HG03565 (cell line): ENCODE results near the gene GRID2.
"Not testable (repeated sequence)": the region's sequence is repeated elsewhere in the genome, so short reads cannot be mapped to it uniquely, and the experiment has no call there.

Experiments used
- ATAC-seq: cut with Tn5 transposase; IDR thresholded peaks from one replicate; pipeline ENCODE4 v1.9.1; 2021; ENCODE audit warnings: mild to moderate bottlenecking, moderate library complexity; ENCODE audit not compliant: unreplicated experiment

Gene GRID2

DNA sequence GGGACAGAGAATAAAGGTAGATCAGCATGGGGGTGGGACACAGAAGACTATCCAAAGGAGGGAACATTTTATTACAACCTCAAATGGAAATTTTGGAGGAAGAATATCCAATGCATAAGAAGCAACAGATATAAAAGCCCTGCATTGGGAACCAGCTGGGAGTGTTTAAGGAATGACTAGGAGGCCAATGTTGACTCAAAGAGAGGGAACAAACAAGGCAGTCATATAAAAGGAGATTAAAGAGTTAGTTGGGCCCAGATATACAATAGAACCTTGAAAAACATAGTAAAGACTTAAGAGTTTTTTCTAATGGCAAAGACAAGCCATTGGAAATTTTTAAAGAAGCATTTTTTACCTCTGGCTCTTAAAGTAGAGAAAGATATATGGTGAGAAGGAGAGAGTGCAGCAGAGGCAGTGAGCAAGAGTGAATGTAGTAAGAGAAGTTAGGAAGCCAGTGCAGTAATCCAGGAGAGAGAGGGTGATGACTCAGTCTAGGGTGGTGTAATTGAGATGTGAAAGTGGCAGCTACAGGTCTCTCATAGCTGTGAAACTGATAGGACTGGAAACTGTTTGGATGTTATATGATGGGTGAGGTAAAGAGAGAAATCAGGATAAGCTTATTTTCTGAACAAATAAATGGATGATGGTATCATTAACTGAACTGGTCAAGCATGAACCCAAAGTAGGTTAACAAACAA lies 1342.6 kb downstream of the GRID2 start:
- peak; percentile 63 for ATAC-seq

DNA sequence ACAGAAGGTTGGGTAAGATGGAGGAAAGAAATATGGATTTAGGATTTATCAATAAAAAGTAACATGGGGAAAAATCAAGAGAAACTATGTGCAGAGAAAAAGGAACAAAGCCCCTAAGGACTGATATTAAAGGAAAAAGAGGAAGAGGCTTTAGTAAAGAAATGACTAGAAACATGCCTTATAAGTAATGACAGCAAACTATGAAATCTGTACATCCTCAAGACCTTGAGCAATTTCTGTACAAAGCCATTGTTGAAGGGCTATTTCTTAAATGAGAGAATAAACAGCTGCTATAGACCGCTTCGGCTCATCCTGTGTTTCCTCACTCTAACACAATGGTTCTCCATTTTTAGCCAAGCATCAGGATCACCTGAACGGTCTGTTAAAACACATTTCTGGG lies 1344.5 kb downstream of the GRID2 start:
- no peak for ATAC-seq

DNA sequence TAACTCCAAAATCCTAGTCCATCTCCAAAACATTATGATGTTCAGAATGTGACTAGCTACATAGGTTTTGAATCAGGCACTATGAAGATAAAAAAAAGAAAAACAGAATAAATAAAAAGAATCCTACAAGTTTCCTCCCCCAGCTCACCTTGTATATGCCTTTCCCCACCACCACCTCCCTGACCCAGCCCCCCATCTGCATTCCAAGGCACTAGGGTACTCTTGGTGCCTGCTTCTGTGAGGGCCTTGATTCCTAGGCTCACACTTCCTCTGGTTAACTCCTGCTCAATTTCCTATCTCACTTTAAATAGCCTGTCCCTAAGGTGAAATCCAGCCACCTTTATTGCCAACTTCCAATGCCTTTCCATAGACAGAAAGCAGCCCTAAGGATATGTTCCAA lies 1346.1 kb downstream of the GRID2 start:
- ATAC-seq = no peak

DNA sequence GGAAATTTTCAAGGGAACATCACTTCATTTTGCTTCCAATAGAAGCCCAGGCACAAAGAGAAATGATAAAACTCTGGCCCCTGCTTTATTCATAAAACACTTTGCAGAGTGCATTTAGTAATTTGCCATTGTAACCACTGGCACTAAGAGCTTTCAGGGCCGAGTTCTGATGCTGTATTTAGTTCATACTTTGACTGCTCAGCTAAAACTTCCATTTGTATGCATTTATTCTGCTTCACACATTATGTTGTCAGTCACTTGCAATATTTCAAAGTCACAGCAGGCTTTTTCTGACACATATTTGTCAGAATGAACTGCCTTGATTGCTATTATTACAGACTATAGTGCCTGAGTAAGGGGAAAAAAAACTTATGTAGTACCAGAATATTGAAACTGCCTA lies 1350.4 kb downstream of the GRID2 start:
- ATAC-seq = no peak

DNA sequence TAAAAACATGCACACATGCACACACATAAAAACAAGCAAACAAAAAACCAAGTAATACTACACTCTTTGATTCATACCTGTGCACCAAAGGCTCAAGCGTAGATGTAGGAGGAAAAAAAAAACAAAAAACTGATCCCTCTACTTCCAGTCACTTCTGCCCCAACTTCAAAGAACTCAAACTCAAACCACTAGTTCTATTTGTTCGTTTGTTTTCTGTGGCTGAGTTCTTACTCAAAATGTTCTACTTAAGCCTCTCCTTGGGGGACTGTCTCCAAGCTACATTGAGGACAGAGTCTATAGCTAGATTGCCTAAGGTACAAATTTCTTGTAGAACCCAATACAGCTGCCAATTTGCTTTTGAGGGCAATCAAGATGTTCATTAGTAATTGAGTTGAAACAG lies 1353.8 kb downstream of the GRID2 start:
- ATAC-seq = peak; percentile 86

DNA sequence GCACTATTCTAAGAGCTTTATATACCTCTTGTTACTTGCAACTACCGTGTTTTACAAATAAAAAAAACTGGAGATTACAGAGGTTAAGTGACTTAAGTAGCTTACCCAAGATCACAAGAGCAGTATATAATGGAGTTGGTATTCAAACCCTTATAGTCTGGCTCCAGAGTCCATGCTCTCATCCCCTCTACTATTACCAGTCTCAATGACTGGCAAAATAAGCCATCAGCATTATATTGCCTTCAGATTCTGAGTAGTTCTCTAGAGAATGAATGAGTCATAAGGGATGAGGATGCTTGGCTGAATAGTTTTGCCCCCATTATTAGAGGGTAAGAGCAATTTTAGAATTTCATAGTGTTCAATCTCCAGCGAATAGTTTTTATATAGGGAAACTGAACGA lies 1354.7 kb downstream of the GRID2 start:
- ATAC-seq = no peak

DNA sequence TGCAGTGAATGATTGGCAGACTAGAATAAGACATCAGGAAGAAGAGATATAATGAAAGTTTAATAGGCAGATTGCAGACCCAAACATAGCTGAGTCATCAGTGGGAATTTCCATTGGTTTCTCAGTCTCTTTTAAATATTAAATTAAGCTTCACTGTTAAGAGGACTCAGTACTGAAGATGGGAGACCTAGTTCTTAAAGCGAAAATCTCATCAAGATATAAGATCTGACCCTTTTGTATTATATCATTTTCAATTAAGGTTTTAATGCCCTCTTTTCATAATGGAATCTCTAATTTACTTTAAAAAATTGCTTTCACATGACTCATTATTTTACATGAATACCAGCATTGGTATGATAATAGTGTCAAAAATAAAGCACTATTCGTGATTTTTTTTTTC lies 1355.9 kb downstream of the GRID2 start:
- no peak for ATAC-seq

DNA sequence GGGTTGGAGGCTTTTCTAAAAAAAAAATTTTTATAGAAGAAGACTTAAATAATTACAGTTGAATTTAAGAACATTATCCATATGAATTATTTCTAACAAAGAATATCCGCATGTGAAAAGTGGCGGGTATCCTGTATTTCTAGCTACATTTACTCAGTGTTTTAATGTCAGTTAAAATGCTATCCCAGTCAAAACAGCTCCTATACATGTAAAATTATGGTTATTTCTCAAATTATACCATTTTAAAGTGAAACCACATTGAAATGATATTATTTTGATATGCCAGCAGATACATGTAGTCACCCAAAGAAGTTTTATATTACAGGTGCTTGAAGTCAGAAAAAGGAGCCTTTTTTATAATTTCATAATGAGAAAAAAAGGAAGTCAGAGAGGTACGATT lies 1356.3 kb downstream of the GRID2 start:
- ATAC-seq = no peak

DNA sequence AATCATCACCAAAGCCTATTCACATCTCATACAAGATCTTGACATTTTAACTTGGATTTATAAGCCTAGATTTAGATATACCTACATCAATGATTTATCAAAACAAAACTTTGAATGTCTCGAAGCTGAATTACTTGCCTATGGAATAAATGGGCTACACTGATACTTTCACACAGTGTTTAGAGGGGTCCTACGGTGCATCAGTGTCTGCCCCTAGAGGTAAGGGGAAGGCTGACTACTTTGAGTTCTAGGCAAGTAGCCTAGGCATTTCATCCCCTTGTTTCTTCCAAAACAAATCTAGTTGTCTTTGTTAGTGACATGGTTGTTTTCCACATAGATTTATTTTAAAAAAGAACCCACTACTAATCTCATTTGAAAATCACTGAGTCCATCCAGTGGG lies 1366.7 kb downstream of the GRID2 start:
- ATAC-seq = no peak

DNA sequence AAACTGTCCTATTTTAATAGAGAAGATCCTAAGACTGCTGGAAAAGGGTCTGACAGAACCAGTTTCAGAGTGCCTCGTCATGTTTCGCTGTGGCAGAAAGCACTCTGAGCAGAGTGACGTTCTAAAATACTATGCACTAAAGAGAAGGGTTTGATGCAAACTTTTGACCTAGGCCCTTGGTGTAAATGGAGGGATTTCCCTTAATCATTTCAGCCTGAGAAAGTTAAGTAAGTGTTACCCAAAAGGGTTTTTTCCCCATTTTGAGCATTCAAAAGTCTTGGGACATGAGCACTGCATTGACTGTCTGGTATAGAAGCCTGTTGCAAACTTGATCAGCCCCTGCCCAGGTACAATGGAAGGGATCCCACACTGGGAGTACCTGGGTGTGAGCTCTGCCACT lies 1367.3 kb downstream of the GRID2 start:
- no peak for ATAC-seq

DNA sequence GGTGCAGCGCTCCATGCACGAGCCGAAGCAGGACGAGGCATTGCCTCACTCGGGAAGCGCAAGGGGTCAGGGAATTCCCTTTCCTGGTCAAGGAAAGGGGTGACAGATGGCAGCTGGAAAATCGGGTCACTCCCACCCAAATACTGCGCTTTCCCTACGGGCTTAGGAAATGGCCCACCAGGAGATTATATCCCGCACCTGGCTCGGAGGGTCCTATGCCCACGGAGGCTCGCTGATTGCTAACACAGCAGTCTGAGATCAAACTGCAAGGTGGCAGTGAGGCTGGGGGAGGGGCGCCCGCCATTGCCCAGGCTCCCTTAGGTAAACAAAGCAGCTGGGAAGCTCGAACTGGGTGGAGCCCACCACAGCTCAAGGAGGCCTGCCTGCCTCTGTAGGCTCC lies 1373.2 kb downstream of the GRID2 start:
- ATAC-seq = not testable (repeated sequence)

DNA sequence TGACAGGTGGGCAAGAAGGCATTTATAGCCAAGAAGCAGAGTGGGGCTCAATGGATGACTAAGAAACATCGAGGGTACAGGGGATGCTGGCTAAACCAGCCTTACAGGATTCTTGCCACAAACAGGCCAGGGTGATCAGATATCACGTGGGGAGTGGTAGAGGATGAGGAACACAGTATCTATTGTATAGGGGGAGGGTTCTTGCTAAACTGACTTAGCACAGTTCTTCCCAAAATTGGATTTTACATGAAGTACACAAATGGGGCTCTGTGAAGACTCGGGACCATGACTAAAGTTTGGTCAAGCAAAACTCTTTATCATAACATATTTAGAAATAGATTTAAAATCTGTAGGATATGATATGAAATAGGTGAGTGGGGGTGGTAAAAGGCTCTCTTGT lies 1380.8 kb downstream of the GRID2 start:
- ATAC-seq = no peak

DNA sequence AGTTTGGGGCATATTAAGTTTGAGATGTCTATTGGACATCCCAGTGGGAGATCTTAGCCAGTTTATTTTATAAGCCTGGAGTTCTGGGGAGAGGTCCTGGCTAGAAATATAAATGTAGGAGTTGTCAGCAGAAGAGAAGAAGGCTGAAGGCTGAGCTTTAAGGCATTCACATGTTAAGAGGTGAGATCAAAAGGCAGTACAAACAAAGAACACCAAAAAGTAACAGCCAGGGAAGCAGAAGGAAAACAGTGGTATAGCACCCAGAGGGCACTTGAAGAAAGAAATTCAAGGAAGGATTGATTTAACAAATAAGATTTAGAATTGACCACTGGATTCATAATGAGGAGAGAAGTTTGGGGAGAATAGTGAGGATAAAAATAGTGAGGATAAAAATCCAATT lies 1383.5 kb downstream of the GRID2 start:
- no peak for ATAC-seq

DNA sequence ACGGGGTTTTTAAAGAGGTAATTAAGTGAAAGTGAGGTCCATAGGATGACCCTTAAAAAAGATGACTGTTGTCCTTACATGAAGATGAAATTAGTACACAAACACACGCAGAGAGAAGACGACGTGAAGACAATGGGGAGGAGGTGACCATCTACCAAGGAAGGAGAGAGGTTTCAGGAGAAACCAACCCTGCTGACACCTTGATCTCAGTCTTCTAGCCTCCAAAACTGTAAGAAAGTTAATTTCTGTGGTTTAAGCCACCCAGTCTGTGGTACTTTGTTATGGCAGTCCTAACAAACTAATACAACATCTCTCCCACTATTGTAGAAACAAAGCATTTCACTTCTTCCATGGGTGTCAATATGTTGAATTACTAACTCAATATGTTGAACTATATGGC lies 1385.2 kb downstream of the GRID2 start:
- no peak for ATAC-seq

DNA sequence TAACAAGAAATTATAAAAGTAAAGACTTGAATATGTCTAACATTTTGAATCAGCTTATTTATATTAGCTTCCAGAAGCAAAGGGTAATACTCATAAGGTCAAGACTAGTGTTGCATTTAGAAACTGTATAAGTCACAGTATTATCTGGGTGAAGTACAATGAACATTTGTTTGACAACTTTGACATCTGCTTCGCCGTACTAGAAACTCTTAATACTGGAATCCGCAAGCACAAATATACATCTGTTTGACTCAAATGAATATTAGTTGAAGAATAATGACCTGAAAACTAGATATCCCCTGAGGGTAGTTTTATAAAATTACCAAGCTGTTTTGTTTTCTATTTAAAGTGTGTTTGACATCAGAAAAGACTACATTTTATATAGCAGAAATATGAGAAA lies 1389.4 kb downstream of the GRID2 start:
- ATAC-seq = no peak

DNA sequence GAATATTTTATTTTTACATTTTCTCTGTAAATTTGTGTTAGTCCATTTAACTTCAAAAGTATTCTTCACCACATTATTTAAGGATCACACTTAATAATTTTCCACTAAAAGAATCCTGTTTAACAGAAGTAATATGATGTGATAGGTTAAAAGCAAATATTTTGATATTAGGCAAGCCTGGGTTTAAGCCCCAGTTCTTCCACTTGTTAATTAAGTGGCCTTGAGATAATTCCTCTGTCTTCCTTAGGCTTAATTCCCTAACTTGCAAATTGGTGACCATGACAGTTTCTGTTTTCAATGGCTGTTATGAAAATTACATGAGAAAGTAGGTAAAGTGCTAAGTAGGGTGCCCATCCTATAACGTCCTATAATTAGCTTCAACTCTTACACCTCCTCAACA lies 1394.9 kb downstream of the GRID2 start:
- no peak for ATAC-seq

DNA sequence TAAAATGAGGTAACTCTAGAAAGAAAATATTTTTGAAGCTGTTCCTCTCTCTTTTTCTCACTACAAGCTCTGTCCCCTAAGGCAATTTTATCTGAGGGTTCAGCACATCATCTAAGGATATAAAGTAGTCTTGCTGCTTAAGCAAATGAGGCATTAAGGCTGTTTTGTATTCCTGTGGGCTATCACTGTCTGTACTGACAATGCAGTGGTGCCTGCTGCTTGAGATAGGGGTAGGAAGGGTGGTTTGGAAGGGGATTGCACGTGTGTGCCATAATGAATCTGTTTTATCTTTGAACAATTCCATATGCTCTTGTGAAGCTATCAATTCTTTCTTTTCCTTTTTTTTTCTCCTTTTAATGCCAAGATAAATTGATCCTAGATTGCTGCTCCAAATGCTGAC lies 1396.8 kb downstream of the GRID2 start:
- ATAC-seq = no peak

DNA sequence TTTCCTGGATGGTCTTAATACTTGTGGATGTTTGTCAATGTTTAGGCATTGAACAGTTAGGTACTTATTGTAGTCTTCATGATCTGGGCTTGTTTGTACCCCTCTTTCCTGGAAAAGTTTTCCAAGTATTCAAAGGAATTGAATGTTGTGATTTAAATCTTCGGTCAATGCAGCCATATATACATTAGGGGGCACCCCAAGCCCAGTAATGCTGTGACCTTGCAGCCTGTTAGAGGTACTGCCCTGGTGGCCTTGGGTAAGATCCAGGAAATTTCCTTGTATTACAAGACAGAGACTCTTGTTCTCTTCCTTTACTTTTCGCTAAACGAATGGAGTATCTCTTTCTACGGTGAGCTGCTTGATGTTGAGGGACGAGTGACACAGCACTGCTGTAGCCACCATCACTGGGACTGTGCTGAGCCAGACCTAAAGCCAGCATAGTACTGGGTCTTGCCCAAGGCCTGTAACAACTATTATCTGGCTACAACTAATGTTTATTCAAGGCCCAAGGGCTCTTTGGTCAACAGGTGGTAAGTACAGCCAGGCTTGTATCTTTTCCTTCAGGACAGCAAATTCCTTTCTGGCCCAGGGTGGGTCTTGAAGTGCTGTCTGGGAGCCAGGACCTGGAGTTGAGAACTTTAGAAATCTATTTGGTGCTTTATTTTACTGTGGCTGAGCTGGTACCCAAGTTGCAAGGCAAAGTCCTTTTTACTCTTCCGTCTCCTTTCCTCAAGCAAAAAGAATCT lies 1406.5 kb downstream of the GRID2 start:
- peak; percentile 78 for ATAC-seq

DNA sequence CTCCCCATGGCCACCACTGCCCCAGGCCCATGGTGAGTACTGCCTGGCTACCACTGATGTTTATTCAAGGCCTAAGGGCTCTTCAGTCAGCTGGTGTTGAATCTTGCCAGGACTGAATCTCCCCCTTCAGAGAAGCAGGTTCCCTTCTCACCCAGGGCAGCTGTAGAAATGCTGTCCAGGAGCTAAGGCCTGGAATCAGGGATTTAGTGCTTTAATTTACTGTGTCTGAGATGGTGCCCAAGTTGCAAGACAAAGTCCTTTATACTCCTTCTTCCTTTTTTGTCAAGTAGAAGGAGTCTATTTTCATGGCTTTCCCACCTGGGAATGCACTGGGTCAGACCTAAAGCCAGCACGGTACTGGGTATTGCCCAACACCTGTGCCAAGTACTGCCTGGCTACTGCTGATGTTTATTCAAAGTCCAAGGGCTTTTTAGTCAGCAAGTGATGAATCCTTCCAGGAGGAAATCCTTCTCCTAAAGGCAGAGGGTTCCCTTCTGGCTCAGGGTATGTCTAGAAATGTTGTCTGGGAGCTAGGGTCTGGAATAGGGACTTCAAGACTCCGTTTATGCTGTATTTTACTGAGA lies 1407.2 kb downstream of the GRID2 start:
- ATAC-seq = no peak

DNA sequence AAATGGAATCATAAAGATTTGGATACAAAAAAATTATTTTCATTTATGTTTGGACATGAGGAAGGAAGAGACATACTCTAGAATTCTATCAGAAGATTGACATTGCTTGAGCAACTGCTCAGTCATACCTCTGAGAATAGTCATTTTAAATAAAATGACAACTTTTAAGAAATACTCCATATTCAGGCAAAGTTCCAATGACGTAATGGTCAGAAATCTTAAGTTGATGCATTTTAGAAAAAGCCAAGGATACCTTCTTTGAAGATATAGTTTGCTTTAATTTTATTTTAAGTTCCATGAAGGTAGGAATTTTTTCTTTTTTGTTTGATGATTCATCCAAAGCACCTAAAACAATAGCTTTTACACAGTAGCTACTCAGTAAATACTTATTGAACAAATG lies 1414.5 kb downstream of the GRID2 start:
- no peak for ATAC-seq

DNA sequence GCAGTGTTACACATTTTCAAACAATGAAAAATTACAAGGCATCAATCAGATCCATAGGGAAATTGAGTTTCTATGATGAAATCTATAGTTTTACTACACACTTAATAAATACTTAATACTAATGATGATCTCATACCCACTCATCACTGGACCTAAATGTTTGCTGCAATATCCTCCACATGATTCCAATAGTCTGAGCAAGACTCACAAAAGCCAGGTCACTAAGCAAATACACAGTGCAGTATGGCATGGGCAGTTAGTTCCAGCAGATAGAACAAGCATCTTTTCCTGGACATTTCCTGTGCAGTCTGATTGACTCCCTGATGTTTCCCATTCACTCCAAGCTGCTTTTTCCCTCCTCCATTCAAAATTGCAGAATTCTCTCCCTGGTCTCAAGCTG lies 1415.8 kb downstream of the GRID2 start:
- ATAC-seq = no peak

DNA sequence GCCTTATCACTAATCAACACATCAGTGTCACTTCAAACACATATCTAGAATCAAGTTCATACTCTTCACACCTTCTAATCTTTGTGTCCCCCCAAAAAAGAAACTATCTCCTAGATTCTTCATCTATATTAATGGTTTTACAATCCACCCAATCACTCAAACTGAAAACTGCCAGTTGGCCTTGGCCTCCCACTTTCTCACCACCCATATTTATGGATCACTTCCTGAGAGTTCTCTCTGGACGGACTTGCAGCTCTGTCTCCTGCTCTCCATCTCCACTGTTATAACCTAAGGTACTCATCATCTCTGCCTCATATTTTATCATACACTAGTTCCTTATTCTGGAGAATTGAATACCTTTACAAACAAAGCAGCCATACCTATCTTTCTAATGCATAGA lies 1418.7 kb downstream of the GRID2 start:
- no peak for ATAC-seq
